ENCODE measurements around the gene CUX1.

Gene CUX1, protein sequence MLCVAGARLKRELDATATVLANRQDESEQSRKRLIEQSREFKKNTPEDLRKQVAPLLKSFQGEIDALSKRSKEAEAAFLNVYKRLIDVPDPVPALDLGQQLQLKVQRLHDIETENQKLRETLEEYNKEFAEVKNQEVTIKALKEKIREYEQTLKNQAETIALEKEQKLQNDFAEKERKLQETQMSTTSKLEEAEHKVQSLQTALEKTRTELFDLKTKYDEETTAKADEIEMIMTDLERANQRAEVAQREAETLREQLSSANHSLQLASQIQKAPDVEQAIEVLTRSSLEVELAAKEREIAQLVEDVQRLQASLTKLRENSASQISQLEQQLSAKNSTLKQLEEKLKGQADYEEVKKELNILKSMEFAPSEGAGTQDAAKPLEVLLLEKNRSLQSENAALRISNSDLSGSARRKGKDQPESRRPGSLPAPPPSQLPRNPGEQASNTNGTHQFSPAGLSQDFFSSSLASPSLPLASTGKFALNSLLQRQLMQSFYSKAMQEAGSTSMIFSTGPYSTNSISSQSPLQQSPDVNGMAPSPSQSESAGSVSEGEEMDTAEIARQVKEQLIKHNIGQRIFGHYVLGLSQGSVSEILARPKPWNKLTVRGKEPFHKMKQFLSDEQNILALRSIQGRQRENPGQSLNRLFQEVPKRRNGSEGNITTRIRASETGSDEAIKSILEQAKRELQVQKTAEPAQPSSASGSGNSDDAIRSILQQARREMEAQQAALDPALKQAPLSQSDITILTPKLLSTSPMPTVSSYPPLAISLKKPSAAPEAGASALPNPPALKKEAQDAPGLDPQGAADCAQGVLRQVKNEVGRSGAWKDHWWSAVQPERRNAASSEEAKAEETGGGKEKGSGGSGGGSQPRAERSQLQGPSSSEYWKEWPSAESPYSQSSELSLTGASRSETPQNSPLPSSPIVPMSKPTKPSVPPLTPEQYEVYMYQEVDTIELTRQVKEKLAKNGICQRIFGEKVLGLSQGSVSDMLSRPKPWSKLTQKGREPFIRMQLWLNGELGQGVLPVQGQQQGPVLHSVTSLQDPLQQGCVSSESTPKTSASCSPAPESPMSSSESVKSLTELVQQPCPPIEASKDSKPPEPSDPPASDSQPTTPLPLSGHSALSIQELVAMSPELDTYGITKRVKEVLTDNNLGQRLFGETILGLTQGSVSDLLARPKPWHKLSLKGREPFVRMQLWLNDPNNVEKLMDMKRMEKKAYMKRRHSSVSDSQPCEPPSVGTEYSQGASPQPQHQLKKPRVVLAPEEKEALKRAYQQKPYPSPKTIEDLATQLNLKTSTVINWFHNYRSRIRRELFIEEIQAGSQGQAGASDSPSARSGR (N-terminal part only)

GRCh38 chr7:101817471-101818286, at the start of gene CUX1:
TSS of gene CUX1 (plus strand) at chr7:101817626. CDS start at chr7:101817640, 14 bp downstream.
- no peak for DNase-seq (ENCODE audit: low read depth in 2 of 2)

- DNase-seq (ENCODE audit: low read depth in 2 of 2), result no peak
These were observed 49.1 kb upstream of the CUX1 start for GRCh38 chr7:101768280-101768679.

DNA sequence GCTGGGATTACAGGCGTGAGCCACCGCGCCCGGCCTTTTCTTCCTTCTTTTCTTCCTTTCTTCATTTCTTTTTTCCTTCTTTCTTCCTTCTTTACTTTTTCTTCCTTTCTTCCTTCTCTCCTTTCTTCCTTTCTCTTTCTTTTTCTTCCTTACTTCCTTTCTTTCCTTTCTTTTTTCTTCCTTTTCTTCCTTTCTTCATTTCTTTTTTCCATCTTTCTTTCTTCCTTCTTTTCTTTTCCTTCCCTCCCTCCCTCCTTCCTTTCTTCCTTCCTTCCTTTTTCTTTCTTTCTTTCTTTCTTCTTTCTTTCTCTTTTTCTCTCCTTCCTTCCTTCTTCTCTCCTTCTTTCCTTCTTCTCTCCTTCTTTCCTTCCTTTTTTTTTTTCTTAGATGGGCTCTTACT, 47.0 kb upstream of the CUX1 start:
- no peak for DNase-seq (ENCODE audit: low read depth in 2 of 2)

GRCh38 chr7:101772508-101773211, 44.8 kb upstream of the CUX1 start:
- DNase-seq (ENCODE audit: low read depth in 2 of 2), result no peak

DNA sequence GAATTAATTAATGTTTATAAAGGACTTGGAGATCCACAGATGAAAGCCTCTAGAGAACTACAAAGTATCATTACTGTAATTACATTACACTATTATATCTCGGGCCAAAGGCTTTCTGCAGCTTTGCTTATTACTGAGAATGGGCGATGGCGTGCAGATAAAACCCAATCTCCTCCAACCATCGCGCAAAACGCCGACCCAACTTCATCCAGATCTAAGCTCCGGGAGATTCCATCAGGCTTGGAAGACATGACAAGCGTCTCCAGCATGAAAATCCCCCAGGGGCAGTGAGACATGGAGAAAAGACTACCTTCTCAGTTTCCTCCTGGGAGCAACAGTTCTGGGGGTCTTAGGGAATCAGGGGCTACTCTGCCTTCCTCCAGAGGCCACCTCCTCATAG, 42.2 kb upstream of the CUX1 start:
- DNase-seq (ENCODE audit: low read depth in 2 of 2), result no peak

DNA sequence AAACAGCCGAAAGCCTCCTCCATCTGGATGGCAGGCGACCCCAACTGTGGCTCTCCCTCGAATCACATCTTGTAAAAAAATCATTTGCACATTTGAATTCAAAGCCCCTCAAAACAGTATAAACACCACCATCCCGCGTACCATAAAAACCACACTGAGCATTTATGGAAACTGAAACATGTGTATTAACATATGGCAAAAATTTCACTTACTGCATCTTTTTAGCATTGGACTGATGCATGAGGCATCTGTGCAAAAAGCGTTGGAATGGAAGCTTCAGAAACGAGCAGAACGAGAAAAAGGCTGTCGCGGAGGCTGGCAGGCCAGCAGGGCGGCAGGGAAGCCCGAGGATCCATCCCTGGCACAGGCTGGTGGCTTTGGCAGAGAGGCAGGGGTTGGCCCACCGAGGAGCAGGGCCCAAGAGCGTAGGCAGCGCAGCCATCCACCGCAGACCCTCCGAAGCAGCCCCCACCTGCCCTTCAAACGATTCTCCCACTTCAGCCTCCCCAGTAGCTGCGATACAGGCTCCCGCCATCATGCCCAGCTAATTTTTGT, 39.3 kb upstream of the CUX1 start:
- no peak for DNase-seq (ENCODE audit: low read depth in 2 of 2)

- no peak for DNase-seq (ENCODE audit: low read depth in 2 of 2)
These were observed 38.2 kb upstream of the CUX1 start for GRCh38 chr7:101779267-101779666.

- no peak for DNase-seq (ENCODE audit: low read depth in 2 of 2)
These were observed 37.1 kb upstream of the CUX1 start for GRCh38 chr7:101780281-101780680.

DNA sequence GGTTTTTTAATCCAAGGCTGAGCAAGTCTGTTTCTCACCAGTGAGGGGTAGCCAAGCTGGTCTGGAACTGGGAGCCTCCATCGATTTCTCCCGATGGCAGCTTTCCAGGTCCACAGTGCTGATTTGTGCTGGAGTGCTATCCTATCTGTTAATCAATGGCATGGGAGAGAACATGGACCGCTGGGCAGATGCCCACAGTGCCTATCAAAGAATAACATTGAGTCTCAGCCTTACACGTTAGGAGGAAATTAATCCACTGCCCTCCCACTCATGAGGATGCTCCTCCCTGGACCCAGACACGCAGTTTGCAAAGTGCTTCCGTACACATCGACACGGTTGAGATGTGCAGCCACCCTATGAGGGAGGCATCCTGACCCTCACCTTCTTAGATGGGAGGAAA, 36.0 kb upstream of the CUX1 start:
- DNase-seq (ENCODE audit: low read depth in 2 of 2), result no peak

DNA sequence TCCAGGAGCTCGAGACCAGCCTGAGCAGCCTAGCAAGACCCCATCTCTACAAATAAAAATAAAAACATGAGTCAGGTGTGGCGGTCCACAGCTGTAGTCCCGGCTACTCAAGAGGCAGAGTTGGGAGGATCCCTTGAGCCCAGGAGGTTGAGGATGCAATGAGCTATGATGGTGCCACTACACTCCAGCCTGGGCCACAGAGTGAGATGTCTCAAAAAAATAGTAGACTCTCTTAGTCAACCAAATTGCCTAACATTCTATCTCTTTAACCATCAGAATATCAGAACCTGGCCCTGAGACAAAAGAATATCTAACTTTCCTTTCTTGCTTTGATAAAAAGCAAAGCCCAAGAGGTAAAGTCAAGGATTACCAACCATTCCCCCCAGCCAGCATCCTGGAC, 35.0 kb upstream of the CUX1 start:
- no peak for DNase-seq (ENCODE audit: low read depth in 2 of 2)

DNA sequence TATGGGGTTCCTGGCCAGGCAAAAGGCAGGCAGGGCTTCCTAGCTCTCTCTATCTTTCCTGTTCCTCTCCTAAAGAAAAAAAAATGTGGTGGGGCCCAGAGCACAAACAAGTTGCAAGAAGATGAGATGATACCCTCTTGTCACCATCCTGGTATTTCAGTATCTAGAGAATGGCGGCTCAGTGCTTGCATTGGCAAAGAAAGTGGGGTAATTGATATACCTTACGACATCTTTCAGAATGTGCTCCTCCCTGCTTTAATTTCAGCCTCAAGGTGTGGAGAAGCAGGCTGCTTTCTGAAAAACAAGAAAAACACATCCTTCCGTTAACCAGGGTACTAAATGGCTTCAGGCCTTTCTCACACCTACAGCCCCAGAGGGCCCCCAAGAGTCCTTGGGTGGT, 34.5 kb upstream of the CUX1 start:
- no peak for DNase-seq (ENCODE audit: low read depth in 2 of 2)

DNA sequence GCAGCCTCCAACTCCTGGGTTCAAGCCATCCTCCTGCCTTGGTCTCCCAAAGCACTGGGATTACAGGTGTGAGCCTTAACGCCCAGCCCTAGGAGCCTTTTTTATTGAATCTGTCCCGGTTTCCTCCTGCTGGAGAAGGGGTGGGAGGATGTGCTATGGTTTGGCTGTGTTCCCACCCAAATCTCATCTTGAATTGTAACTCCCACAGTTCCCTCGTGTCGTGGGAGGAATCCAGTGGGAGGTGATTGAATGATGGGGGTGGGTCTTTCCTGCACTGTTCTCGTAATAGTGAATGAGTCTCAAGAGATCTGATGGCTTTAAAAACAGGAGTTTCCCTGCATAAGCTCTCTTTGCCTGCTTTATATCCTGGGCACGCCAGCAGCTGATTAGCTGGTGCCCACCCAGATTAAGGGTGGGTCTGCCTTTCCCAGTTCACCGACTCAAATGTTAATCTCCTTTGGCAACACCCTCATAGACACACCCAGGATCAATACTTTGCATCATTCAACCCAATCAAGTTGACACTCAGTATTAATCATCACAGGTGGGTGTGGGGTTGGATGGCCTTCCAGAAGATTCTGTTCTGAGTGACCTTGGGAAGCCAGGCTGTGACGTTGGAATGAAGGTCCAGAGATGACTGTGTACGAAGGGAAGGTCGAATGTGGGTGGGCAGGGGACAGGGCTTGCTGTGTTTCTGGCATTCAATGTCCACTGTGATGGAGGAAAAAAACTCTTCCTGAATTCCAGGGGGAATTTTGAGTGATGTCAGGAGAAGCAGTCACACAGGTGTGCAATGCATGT, 33.8 kb upstream of the CUX1 start:
- DNase-seq (ENCODE audit: low read depth in 2 of 2), result no peak

DNA sequence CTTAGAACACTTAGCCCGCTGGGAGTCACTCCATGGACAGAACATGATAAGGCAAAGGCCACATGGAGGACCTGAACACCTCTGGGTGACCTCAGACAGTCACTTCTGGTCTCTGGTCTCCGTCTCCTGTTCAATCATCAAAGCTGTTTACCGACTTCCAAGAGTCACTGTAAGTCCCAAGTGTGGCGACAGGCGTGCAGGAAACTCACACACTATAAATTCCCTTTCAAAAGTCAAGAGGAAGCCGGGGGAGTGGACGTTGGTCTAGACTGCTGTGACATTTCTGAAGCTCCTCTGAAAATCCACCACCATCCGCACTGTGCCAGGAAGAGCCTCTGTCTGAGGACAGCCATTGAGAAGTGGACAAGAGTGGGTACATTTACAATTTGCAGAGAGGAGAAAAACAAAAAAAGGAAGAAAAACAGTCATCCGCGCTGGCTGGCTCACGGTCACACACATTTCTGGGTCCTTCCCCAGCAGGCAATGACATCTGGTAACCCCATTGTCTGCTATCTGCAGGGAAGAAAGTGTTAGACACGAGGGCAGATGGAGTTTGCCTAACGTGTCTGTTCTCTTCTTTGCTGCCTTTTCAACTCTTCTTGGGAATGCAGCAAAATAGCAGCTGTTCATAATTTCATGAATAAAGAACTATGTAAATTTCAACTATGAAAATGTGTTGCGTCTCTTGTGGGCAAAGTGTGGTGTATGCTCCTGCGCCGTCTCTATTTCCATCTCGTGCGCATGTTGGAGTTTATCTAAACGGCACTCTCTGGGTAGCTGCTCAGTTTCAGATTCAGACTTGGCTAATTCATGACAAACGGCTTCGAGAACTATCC, 32.9 kb upstream of the CUX1 start:
- no peak for DNase-seq (ENCODE audit: low read depth in 2 of 2)

DNA sequence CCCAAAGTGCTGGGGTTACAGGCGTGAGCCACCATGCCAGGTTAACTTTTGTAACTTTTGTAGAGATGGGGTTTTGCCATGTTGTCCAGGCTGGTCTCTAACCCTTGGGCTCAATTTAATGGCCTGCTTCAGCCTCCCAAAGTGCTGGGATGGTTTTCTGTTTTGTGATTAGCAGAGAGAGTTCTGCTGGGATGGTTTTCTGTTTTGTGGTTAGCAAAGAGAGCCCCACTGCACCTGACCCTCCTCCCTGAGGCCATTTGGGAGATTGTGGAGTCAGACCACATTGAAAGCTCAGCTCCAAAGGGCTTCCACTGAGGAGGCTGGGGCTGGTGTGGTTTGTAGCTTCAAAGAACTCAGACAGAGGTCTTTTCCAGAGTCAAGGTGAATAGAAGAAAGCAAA, 29.6 kb upstream of the CUX1 start:
- no peak for DNase-seq (ENCODE audit: low read depth in 2 of 2)

- no peak for DNase-seq (ENCODE audit: low read depth in 2 of 2)
These were observed 28.9 kb upstream of the CUX1 start for GRCh38 chr7:101788517-101788916.

DNA sequence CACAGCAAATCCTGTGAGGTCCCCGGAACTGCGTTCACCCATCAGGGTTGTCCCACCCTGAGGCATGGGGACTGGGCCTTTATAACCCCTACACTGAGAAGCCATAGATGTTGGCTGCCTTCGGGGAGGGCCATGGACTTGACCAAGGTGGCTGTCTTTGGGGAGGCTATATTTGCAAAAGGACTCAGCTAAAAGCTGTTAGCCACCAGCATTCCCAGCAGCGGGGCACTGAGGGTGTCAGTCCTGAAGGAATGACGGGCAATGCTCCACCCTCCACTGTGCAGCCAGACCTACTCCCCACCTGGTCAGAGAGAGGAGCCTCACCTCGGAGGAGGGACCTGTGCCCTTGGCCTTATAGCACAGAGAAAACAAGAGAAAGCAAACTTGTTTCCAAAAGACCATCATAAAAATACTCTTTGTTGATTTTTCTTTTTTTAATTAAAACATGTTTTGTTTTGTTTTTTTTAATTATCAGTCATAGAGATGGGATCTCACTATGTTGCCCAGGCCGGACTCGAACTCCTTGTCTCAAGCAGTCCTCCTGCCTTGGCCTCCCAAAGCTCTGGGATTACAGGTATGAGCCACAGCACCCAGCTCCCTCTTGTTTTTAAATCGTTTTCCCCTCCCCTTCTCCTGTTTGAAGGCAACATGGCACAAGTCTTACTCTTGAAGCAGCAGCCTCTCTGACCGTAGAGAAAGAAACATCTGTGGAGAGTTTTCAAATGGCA, 26.7 kb upstream of the CUX1 start:
- DNase-seq (ENCODE audit: low read depth in 2 of 2), result no peak

DNA sequence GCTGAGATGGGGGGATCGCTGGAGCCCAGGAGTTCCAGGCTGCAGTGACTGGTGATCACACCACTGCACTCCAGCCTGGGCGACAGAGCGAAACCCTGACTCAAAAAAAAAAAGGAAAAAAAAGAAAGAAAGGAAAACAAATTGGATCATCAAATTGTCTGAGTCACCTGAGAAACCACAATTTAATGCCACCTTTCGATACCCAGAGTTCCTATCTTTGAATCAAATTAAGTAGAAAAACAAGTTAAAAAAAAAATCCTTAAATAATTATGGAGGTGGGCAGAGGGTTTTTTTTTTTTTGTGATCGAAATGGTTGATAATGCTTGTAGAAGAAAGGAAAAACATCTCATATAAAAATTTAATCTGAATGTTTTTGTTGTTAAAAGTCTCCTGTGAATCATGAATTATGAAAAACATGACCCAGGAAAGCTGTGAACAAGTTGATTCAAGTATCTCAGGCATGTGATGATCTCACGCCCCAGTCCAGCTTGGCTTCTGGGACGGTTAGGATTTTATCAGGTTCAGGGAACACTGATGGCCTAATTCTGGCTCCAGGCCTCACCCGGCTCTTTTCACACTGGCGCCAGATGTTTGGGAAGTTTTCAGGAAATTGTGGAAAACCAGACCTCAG, 25.3 kb upstream of the CUX1 start:
- DNase-seq (ENCODE audit: low read depth in 2 of 2), result no peak

All from stimulated activated CD4-positive, alpha-beta T cell treated with anti-CD3 and anti-CD28 coated beads, Interleukin-1b, Interleukin-23, amount 100 ng/mL, for 1 hour (primary cell).